ENCODE data around the gene PELI2. TPM values are rescaled to one million over a fixed set of nuclear protein-coding genes. Genes with fewer than 3 reads are reported as not detected.

Gene PELI2
- total RNA-seq, 1 experiment from 2014 or later = 6.1 TPM

- in situ Hi-C loops (cut with HindIII; ENCODE audit: low pct_unique_long_range_greater_than_20kb, low sequenced_read_pairs) = no loop called here
- no peak for DNase-seq (ENCODE audit: low read depth)
Measured at GRCh38 chr14:56185992-56186391, 67.8 kb downstream of the PELI2 start.

DNA sequence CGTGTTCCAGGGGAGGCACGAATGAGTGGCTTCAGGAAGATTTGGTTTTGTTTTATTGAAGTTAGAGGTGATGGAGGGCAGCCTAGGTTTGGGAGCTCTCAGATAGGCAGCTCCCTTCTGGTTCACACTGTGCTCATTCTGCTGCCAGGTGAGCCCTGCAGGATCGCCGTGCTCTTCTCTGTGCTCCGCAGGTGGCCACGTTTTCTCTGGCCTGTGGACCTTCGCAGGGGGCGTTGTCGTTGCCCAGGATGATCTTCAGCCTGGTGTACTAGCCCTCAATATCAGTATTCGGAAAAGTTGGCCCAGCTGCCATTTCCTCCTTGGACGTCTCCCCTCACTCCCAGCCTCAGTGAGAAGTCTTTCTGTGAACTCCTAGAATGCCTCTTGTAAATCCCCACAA lies 69.5 kb downstream of the PELI2 start:
- DNase-seq (ENCODE audit: low read depth) = no peak
- in situ Hi-C loops (cut with HindIII; ENCODE audit: low pct_unique_long_range_greater_than_20kb, low sequenced_read_pairs) = no loop called here

- DNase-seq (ENCODE audit: low read depth) = peak; percentile 65
- in situ Hi-C loops (cut with HindIII; ENCODE audit: low pct_unique_long_range_greater_than_20kb, low sequenced_read_pairs) = no loop called here
Measured at GRCh38 chr14:56189307-56189706, 71.1 kb downstream of the PELI2 start.

DNA sequence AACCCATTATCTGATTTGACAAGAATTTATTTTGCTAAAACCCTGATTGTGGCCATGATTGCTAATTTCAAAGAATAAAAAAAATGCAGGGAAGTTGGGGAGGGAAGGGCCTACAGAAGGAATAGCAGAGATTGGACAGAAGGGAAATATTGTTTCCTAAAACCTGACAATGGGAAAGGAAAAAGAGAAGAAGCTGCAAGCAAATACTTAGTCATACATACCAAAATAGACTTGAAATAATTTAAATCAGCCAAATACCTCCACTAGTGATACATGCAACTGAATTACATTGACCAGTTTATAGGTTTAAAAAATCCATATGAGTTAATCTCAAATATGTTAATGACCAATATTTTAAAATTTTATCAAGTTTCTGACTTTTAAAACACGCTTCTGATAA lies 75.1 kb downstream of the PELI2 start:
- in situ Hi-C loops (cut with HindIII; ENCODE audit: low pct_unique_long_range_greater_than_20kb, low sequenced_read_pairs) = no loop called here
- no peak for DNase-seq (ENCODE audit: low read depth)

- no peak for DNase-seq (ENCODE audit: low read depth)
- in situ Hi-C loops (cut with HindIII; ENCODE audit: low pct_unique_long_range_greater_than_20kb, low sequenced_read_pairs) = no loop called here
Measured at GRCh38 chr14:56194042-56194441, 75.8 kb downstream of the PELI2 start.

DNA sequence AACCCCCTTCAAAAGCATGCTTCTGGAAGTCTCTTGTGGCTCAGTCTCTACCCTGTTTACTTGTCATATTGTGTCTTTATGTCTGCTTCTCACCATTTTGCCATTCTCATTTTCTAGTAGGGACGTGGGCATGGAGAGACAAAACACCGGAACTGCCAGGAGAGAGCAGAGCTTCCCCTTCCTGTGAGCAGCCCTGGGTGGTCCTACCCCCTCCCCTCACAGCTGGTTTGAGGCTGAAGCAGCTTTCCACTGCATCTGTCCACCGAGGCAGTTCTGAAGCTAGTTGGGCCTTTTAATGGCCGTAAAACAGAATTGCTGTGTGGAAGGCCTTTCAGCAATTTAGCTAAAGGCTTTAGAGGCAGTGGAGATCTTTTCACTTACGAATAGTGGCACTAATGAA lies 77.0 kb downstream of the PELI2 start:
- in situ Hi-C loops (cut with HindIII; ENCODE audit: low pct_unique_long_range_greater_than_20kb, low sequenced_read_pairs) = no loop called here
- no peak for DNase-seq (ENCODE audit: low read depth)

DNA sequence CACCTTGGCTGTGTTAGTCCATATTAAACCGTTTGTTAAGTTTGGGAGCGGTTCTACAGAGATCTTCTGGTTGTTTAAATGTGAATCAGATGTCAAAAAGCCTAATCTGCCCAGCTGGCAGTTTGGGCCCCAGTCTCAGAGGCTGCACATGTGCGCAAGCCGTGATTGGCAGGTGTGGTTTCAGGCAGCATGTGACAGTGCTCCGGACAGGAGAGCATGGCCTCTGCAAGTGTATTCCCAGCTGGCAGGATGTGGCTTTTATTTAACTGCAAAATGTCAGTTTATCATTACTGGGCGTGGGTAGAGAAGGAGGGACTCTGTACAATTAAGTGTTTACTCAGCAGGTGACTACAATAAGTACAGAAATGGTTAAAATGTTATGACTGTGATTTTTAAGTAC lies 77.5 kb downstream of the PELI2 start:
- in situ Hi-C loops (cut with HindIII; ENCODE audit: low pct_unique_long_range_greater_than_20kb, low sequenced_read_pairs) = no loop called here
- DNase-seq (ENCODE audit: low read depth) = peak; percentile 40

- no peak for DNase-seq (ENCODE audit: low read depth)
- in situ Hi-C loops (cut with HindIII; ENCODE audit: low pct_unique_long_range_greater_than_20kb, low sequenced_read_pairs) = no loop called here
Measured at GRCh38 chr14:56196274-56196673, 78.1 kb downstream of the PELI2 start.

DNA sequence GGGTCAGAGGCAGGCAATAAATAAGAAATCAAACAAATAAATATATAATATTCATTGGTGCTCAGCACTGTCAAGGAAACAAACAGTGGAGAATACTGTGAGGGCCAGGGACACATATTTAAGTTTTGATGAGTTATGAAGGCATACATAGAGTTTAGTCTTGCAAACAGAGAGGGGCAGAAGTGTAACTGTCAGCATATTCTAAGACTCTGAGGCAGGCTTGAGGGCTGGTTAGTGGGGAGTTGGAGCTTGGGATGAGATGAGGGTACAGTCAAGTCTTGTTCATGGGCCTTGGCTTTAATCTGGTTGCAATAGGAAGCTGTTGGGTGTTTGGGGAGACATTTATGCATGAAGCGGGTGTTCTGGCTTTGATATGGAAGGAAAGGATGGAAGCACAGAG lies 78.9 kb downstream of the PELI2 start:
- no peak for DNase-seq (ENCODE audit: low read depth)
- in situ Hi-C loops (cut with HindIII; ENCODE audit: low pct_unique_long_range_greater_than_20kb, low sequenced_read_pairs) = no loop called here

DNA sequence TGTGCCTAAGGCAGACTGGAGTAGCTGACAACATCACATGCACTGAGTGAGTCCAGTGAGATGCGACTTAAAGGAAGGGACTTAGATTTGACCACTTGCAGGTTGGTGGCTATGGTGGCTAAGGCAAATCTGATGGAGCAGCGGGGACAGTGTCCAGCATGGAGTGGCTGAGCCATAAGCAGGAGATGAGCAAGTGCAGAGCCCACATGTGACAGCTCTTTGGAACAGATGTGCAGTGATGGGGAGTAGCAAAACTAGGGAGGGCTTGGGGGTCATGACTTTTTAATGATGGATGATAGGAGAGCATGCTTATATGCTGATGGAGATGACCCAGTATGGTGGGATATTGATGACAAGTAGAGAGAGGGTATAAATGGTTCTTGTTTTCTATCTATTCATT lies 80.2 kb downstream of the PELI2 start:
- no peak for DNase-seq (ENCODE audit: low read depth)
- in situ Hi-C loops (cut with HindIII; ENCODE audit: low pct_unique_long_range_greater_than_20kb, low sequenced_read_pairs) = no loop called here

DNA sequence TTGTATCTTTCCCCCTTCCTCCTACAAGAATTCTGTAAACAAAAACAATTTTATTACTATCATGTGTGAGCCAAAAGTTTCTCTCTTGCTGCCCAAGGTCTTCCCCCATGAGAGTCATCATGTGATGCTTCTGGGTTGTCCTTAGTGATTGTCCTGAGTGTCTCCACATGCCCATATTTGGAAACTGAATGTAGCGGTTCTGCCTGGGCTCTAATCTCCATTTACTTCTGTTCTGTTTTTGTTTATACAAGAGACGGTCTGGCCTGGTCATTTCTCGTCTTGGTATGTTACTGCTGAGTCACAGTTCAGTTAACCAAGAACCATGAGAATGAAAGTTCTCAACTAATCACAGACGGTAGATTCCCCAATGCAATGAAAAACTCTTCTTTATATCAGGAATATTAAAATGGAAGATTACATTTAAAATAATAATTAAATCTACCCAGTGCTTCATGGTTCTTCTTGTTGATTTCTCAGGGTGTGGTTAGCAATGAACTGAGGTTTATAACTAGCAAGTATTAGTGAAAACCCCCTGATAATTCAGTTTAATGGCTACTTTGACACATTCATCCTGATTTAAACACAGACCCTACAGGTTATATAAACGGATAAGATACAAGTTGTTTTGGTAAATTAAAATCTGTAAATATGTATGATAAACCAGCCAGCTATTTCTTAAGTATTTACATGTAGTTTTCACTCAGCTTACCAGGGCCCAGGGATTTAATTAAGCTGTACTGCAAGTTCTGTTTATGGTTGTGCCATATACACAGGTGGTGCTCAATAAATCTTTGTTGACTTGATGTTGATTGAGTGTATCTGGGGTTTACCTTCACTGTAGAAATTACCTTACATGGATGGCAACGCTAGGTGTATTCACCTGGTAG lies 81.1 kb downstream of the PELI2 start:
- DNase-seq (ENCODE audit: low read depth) = peak; percentile 95
- in situ Hi-C loops (cut with HindIII; ENCODE audit: low pct_unique_long_range_greater_than_20kb, low sequenced_read_pairs) = no loop called here

DNA sequence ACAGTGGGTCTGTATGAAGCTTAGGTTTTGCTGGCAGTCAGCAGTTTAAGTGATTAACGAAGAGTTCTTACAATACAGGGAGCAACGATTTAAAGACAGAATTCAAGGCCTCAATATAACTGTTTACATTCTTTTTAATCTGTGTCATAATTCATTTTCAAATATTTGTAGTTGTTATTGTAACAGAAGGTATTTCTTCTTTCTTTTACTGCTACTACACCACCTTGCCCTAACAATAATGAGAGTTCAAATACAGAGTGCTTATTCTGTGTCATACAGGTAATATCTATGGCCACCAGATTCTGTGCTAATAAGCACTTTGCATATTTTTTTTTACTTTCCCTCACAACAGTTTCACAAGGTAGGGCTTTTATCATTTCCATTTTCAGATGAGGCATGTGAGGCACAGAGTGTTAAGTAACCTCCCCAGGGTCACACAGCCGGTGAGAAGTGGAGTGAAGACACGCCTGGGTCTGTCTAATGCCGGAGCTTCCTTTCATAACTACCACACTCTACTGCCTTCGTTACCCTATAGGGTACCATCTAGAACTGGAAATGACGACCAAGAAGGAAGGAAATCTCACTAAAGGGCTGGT lies 81.9 kb downstream of the PELI2 start:
- in situ Hi-C loops (cut with HindIII; ENCODE audit: low pct_unique_long_range_greater_than_20kb, low sequenced_read_pairs) = no loop called here
- DNase-seq (ENCODE audit: low read depth) = no peak

DNA sequence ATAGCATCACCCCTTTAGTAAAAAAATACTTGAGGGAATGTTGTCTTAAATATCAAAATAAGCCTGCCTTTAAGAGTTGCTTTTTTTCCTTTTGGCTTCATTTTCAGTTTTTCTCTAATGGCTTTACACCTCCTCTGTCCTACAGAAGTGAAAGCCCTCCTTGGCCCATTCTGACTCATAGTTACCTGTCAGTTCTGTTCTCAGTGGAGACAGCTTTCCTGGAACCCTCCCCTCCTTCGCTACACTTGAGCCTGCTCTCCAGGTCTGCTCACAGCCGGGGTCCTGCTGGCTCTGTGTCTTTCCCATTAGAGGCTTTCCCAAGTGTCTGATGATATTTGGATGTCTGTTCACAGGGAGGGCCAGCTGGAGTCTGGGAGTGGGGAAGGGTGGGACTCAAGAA lies 84.0 kb downstream of the PELI2 start:
- in situ Hi-C loops (cut with HindIII; ENCODE audit: low pct_unique_long_range_greater_than_20kb, low sequenced_read_pairs) = no loop called here
- DNase-seq (ENCODE audit: low read depth) = no peak

- peak; percentile 44 for DNase-seq (ENCODE audit: low read depth)
- in situ Hi-C loops (cut with HindIII; ENCODE audit: low pct_unique_long_range_greater_than_20kb, low sequenced_read_pairs) = no loop called here
Measured at GRCh38 chr14:56205881-56206280, 87.7 kb downstream of the PELI2 start.

DNA sequence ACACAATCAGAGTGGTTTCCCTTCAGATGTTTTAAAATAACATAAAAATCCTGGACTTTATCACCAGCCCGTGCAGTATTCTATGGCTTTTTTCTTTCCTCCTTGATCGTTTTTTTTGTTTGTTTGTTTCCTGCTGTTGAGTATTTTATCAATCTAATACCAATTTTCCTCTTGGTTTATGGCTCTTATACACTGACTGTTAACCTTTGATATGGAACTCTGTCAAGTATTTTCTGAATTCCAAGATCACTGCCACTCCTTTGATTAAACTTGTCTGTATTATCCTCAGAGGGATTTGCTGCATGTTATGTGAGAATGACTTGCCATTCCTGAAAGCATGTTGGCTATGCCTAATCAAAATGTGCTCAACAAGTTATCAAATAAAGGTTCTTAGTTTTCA lies 88.4 kb downstream of the PELI2 start:
- peak; percentile 22 for DNase-seq (ENCODE audit: low read depth)
- in situ Hi-C loops (cut with HindIII; ENCODE audit: low pct_unique_long_range_greater_than_20kb, low sequenced_read_pairs) = no loop called here

GRCh38 chr14:56207626-56208292 lies 89.5 kb downstream of the PELI2 start:
- in situ Hi-C loops (cut with HindIII; ENCODE audit: low pct_unique_long_range_greater_than_20kb, low sequenced_read_pairs) = no loop called here
- DNase-seq (ENCODE audit: low read depth) = no peak

GRCh38 chr14:56208520-56208919 lies 90.3 kb downstream of the PELI2 start:
- no peak for DNase-seq (ENCODE audit: low read depth)
- in situ Hi-C loops (cut with HindIII; ENCODE audit: low pct_unique_long_range_greater_than_20kb, low sequenced_read_pairs) = no loop called here

DNA sequence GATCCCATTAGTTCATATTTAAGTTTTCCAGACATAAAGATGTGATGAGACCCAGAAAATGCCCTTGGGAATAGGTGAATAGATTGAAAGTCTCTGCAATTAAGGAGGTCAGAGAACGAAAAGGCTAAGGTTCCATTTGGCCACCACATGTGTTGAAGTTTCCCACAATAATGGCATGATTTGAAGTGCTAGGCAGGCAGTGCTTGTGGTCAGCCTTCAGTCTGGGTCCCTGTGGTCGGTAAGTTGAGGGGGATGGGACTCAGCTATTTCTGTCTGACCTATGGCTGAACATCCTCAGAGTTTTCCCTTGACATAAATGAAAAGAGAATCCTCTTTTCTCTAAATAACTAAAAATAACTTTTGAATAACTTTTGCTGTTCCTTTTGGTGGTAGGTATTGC lies 92.4 kb downstream of the PELI2 start:
- in situ Hi-C loops (cut with HindIII; ENCODE audit: low pct_unique_long_range_greater_than_20kb, low sequenced_read_pairs) = no loop called here
- no peak for DNase-seq (ENCODE audit: low read depth)

- in situ Hi-C loops (cut with HindIII; ENCODE audit: low pct_unique_long_range_greater_than_20kb, low sequenced_read_pairs) = no loop called here
Measured at GRCh38 chr14:56211084-56211483, 92.9 kb downstream of the PELI2 start.

More at GRCh38 chr14:56211084-56211483, 92.9 kb downstream of the PELI2 start:
- DNase-seq (ENCODE audit: low read depth) = no peak

All from Caki2 (cell line).